ENCODE measurements around the gene CYREN. TPM values are rescaled to one million over a fixed set of nuclear protein-coding genes. Genes with fewer than 3 reads are reported as not detected.

The CYREN gene
- polyA plus RNA-seq, 2 of the 4 experiments (the other 2 are of a cell fraction) = 59.3 to 70.4 TPM

- CTCF ChIA-PET = interaction anchor here (0.8 to 2.0 kb wide), 5 partner anchors 9 to 492 kb away, joined by 3 to 5 read pairs (median 3); partner anchors contain the start of gene CYREN
- Histone ChIP-seq H3K27ac (no peak overlapping the region), H3K4me3 (no peak overlapping the region), H3K4me1 (peaks cover 16% of the 10 kb centered on the region), H3K4me2 (no peak overlapping the region), H3K9me3 (peaks cover 10% of the 10 kb centered on the region)
- no peak for DNase-seq (ENCODE audit: low read depth in 1 of 2, low spot score in 1 of 2)
- TF ChIP-seq JUNB (IDR thresholded peaks at IDR 0.05) (no peak), HES2 (IDR thresholded peaks at IDR 0.05) (no peak), HEYL (CRISPR knock-in tag; IDR thresholded peaks at IDR 0.05) (no peak), EHMT2 (IDR thresholded peaks at IDR 0.05; ENCODE audit: low read depth) (no peak), EHF (CRISPR knock-in tag; IDR thresholded peaks at IDR 0.05) (no peak), FOSB (CRISPR knock-in tag; IDR thresholded peaks at IDR 0.05) (no peak), HOXB13 (CRISPR knock-in tag; IDR thresholded peaks at IDR 0.05; ENCODE audit: low read depth) (no peak), MAZ (IDR thresholded peaks at IDR 0.05; ENCODE audit: borderline replicate concordance, low read depth, low read length) (no peak), HDAC2 (IDR thresholded peaks at IDR 0.05) (no peak), E2F6 (IDR thresholded peaks at IDR 0.05; ENCODE audit: borderline replicate concordance, low read depth) (no peak), CBX2 (IDR thresholded peaks at IDR 0.05; ENCODE audit: borderline replicate concordance, low read depth) (no peak), MAFK (IDR thresholded peaks at IDR 0.05; ENCODE audit: partially characterized antibody) (no peak), CBX8 (IDR thresholded peaks at IDR 0.05) (no peak), RCOR1 (IDR thresholded peaks at IDR 0.05; ENCODE audit: low read depth, low read length) (no peak), SREBF2 (IDR thresholded peaks at IDR 0.05) (no peak), NPAS2 (CRISPR knock-in tag; IDR thresholded peaks at IDR 0.05; ENCODE audit: borderline replicate concordance) (no peak), JUN (IDR thresholded peaks at IDR 0.05) (no peak), PHF8 (IDR thresholded peaks at IDR 0.05; ENCODE audit: borderline replicate concordance, low read depth) (no peak)
- TF ChIP-seq, protein P1, sequence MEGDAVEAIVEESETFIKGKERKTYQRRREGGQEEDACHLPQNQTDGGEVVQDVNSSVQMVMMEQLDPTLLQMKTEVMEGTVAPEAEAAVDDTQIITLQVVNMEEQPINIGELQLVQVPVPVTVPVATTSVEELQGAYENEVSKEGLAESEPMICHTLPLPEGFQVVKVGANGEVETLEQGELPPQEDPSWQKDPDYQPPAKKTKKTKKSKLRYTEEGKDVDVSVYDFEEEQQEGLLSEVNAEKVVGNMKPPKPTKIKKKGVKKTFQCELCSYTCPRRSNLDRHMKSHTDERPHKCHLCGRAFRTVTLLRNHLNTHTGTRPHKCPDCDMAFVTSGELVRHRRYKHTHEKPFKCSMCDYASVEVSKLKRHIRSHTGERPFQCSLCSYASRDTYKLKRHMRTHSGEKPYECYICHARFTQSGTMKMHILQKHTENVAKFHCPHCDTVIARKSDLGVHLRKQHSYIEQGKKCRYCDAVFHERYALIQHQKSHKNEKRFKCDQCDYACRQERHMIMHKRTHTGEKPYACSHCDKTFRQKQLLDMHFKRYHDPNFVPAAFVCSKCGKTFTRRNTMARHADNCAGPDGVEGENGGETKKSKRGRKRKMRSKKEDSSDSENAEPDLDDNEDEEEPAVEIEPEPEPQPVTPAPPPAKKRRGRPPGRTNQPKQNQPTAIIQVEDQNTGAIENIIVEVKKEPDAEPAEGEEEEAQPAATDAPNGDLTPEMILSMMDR (IDR thresholded peaks at IDR 0.05) = no peak
- FAIRE-seq = no peak
- 91% methylated on average over 2 of the region's 2 CpGs for WGBS (ENCODE audit: missing lambda C conversion rate)
- no peak for ATAC-seq
- POLR2A ChIA-PET = no interaction called here
Observed at GRCh38 chr7:135151132-135151531, 19.4 kb downstream of the CYREN start.

DNA sequence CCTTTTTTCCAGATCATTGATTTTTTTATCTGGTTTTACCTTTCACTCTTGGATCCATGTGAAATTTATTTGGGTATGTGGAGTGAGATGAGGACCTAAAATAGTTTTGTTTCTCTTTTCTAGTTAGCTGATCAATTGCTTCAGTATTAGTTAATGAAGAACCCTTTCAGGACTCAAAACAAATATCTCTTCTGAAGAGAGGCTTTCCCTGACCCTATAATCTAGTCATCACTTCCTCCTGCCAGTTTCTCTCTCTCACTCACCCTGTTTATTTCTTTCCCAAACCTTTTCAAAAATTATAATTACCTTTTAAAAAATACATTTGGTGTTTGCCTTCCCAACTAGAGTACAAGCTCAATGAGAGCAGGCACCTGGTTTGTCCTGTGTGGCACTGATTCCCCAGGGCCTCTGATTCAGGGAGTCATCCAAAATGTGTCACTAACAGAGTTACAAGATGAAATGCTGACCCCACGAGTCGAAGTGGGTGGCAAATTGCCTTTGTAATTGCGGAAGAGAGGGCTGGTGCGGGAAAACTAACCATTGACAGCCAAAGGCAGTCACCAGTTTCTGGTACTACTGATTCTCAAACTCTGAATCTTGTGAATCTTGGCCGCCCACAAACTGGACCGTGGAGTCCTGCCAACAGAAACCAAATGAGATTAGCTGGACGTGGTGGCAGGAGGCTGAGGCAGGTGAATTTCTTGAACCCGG, 20.3 kb downstream of the CYREN start:
- CTCF ChIA-PET = interaction anchor here (0.9 to 2.0 kb wide), 3 partner anchors 20 to 164 kb away, joined by 3 to 5 read pairs (median 3); partner anchors contain the start of genes AGBL3 and CYREN
- no peak overlapping the region for H3K4me2 ChIP-seq
- 63% methylated on average over 8 of the region's 8 CpGs for WGBS (ENCODE audit: missing lambda C conversion rate)
- TF ChIP-seq ZSCAN20 (CRISPR knock-in tag; IDR thresholded peaks at IDR 0.05) (no peak), FOXS1 (CRISPR knock-in tag; IDR thresholded peaks at IDR 0.05) (no peak), KDM1A (IDR thresholded peaks at IDR 0.05; ENCODE audit: low read depth) (no peak), RAD21 (conservative IDR thresholded peaks at IDR 0.05 in 1 of 2, IDR thresholded peaks at IDR 0.05 in 1 of 2) (no peak), ZNF302 (CRISPR knock-in tag; IDR thresholded peaks at IDR 0.05) (no peak), HMGXB4 (CRISPR knock-in tag; IDR thresholded peaks at IDR 0.05; ENCODE audit: borderline replicate concordance) (no peak), ZC3H11A (IDR thresholded peaks at IDR 0.05) (no peak), MAX (IDR thresholded peaks at IDR 0.05) (no peak), USF2 (IDR thresholded peaks at IDR 0.05) (no peak), JUNB (IDR thresholded peaks at IDR 0.05) (no peak), JUN (IDR thresholded peaks at IDR 0.05) (no peak), EP300 (IDR thresholded peaks at IDR 0.05) (no peak), BHLHE40 (IDR thresholded peaks at IDR 0.05; ENCODE audit: low read depth, low read length) (no peak), FOSL2 (IDR thresholded peaks at IDR 0.05) (no peak), FOSL2 (CRISPR knock-in tag; IDR thresholded peaks at IDR 0.05) (no peak)

More for the DNA sequence above, 20.3 kb downstream of the CYREN start:
- Histone ChIP-seq H3K9me3 (peaks cover under 1% of the 10 kb centered on the region; the same call in 2 of the 3 replicates), H3K4me1 (peaks cover 16% of the 10 kb centered on the region), H3K27ac (no peak overlapping the region), H3K4me3 (no peak overlapping the region)
- no peak for FAIRE-seq
- DNase-seq (ENCODE audit: low read depth in 1 of 2, low spot score in 1 of 2) = no peak
- ATAC-seq = no peak
- POLR2A ChIA-PET = no interaction called here

Data from A549 (cell line).